Measurements from ENCODE around the gene SORCS2. TPM values are rescaled to one million over a fixed set of nuclear protein-coding genes. Genes with fewer than 3 reads are reported as not detected.

SORCS2 gene
- total RNA-seq, 2 experiments from 2014 or later = 0.03 TPM; not detected in 1

DNA sequence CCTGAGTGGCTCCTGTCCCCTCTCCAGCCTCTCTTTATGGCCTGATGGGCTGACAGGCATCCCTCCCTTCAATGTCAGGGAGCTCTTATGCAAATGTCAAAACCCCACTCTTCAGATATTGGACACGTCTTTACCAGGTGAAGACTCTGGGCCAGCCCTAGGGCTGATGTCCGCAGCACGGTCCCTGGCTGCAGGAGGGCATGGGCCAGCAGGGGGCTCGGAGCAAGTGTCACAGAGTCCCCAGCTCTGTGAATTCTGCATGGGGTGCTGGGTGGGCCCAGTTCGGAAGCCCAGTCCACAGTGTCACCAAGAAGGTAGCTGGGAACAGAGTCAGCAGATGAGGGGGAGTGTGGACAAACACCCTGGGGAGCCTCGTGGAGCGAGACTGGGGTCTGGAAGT, 282.0 kb downstream of the SORCS2 start:
- Histone ChIP-seq H4K20me1 (ENCODE audit: insufficient read depth, low read length) (no peaks in the 10 kb centered on the region), H3K9me3 (ENCODE audit: low read length) (no peaks in the 10 kb centered on the region), H3K9me2 (ENCODE audit: insufficient read depth, low read length) (no peaks in the 10 kb centered on the region), H3K4me2 (ENCODE audit: low read length) (no peak overlapping the region), H3K4me3 (ENCODE audit: low read depth, low read length, poor library complexity, severe bottlenecking) (no peak overlapping the region), H3K27ac (ENCODE audit: low read depth, low read length, poor library complexity, severe bottlenecking) (no peak overlapping the region), H3K36me3 (ENCODE audit: insufficient read depth, low read length) (no peaks in the 10 kb centered on the region), H2AFZ (ENCODE audit: low read length) (no peak overlapping the region), H3K4me1 (ENCODE audit: insufficient read depth, low read length, poor library complexity, severe bottlenecking) (no peaks in the 10 kb centered on the region), H3K79me2 (ENCODE audit: insufficient read depth, low read depth, low read length) (no peaks in the 10 kb centered on the region)
- DNase-seq (ENCODE audit: low spot score) = no peak
- CTCF ChIA-PET (ENCODE audit: unreplicated experiment) = no interaction called here
- TF ChIP-seq, protein P1, sequence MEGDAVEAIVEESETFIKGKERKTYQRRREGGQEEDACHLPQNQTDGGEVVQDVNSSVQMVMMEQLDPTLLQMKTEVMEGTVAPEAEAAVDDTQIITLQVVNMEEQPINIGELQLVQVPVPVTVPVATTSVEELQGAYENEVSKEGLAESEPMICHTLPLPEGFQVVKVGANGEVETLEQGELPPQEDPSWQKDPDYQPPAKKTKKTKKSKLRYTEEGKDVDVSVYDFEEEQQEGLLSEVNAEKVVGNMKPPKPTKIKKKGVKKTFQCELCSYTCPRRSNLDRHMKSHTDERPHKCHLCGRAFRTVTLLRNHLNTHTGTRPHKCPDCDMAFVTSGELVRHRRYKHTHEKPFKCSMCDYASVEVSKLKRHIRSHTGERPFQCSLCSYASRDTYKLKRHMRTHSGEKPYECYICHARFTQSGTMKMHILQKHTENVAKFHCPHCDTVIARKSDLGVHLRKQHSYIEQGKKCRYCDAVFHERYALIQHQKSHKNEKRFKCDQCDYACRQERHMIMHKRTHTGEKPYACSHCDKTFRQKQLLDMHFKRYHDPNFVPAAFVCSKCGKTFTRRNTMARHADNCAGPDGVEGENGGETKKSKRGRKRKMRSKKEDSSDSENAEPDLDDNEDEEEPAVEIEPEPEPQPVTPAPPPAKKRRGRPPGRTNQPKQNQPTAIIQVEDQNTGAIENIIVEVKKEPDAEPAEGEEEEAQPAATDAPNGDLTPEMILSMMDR (conservative IDR thresholded peaks at IDR 0.05; ENCODE audit: low read length) = no peak
- no peak for TF ChIP-seq EZH2phosphoT487 (IDR thresholded peaks at IDR 0.05; ENCODE audit: borderline replicate concordance, low read depth, low read length)
- POLR2A ChIA-PET = no interaction called here
- no TSS peak for BruUV-seq (replicated peaks)
- intact Hi-C loops (cut with micrococcal nuclease; ENCODE audit: unreplicated experiment) = no loop called here

DNA sequence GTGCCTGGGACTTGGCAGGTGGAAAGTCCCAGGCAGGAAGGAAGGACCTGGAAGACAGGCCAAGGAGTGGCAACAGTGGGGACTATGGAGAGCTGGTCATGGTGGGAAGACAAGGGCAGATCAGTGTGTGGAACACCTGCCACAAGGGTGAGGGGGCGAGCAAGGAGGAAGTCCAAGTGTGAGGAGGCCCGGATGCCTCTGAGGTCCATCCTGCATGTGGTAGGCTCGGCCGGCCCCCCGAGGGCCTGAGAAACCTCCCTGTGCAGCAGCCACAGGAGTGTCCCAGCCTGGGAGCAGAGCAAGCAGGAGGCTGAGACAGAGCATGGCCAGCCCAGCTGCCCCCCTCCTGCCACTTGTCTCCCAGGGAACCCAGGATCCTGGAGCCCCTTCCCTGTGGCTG, 282.9 kb downstream of the SORCS2 start:
- Histone ChIP-seq H3K36me3 (ENCODE audit: insufficient read depth, low read length) (no peaks in the 10 kb centered on the region), H3K4me1 (ENCODE audit: insufficient read depth, low read length, poor library complexity, severe bottlenecking) (no peaks in the 10 kb centered on the region), H2AFZ (ENCODE audit: low read length) (no peak overlapping the region), H3K4me3 (ENCODE audit: low read depth, low read length, poor library complexity, severe bottlenecking) (no peak overlapping the region), H3K27ac (ENCODE audit: low read depth, low read length, poor library complexity, severe bottlenecking) (no peak overlapping the region), H4K20me1 (ENCODE audit: insufficient read depth, low read length) (no peaks in the 10 kb centered on the region), H3K9me2 (ENCODE audit: insufficient read depth, low read length) (no peaks in the 10 kb centered on the region), H3K79me2 (ENCODE audit: insufficient read depth, low read depth, low read length) (no peaks in the 10 kb centered on the region), H3K4me2 (ENCODE audit: low read length) (no peak overlapping the region), H3K9me3 (ENCODE audit: low read length) (no peaks in the 10 kb centered on the region)
- ChIA-PET CTCF (ENCODE audit: unreplicated experiment) (interaction anchor here (0.6 kb wide), 1 partner anchor 8 kb away, joined by 6 read pairs; no protein-coding TSS in a partner anchor), POLR2A (no interaction called here)
- no TSS peak for BruUV-seq (replicated peaks)
- no peak for DNase-seq (ENCODE audit: low spot score)
- intact Hi-C loops (cut with micrococcal nuclease; ENCODE audit: unreplicated experiment) = no loop called here
- no peak for TF ChIP-seq EZH2phosphoT487 (IDR thresholded peaks at IDR 0.05; ENCODE audit: borderline replicate concordance, low read depth, low read length)
- TF ChIP-seq, protein P1 (conservative IDR thresholded peaks at IDR 0.05; ENCODE audit: low read length) = no peak

DNA sequence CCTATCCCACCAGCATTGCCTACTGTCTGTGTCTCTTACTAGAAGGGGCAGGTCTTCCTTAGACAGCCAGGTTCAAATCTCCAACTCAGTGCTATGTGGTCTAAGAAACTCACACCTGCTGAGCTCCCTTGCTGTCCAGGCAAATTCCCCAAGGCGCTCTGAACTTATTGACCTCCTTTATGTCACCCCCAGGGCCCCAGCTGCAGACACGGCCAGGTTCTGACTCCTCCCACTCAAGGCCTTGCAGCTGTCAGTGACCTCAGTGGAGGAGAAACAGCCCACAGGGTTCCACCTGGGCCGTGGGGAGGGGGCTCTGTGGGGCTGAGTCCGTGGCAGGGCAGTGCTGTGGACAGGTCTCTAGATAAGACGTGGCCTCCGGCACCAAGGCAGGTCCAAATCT, 284.5 kb downstream of the SORCS2 start:
- intact Hi-C loops (cut with micrococcal nuclease; ENCODE audit: unreplicated experiment) = no loop called here
- Histone ChIP-seq H3K79me2 (ENCODE audit: insufficient read depth, low read depth, low read length) (no peaks in the 10 kb centered on the region), H3K36me3 (ENCODE audit: insufficient read depth, low read length) (no peaks in the 10 kb centered on the region), H3K4me1 (ENCODE audit: insufficient read depth, low read length, poor library complexity, severe bottlenecking) (no peaks in the 10 kb centered on the region), H3K4me2 (ENCODE audit: low read length) (no peak overlapping the region), H2AFZ (ENCODE audit: low read length) (no peak overlapping the region), H3K9me3 (ENCODE audit: low read length) (no peaks in the 10 kb centered on the region), H3K27ac (ENCODE audit: low read depth, low read length, poor library complexity, severe bottlenecking) (no peak overlapping the region), H3K4me3 (ENCODE audit: low read depth, low read length, poor library complexity, severe bottlenecking) (no peak overlapping the region), H4K20me1 (ENCODE audit: insufficient read depth, low read length) (no peaks in the 10 kb centered on the region), H3K9me2 (ENCODE audit: insufficient read depth, low read length) (no peaks in the 10 kb centered on the region)
- no TSS peak for BruUV-seq (replicated peaks)
- POLR2A ChIA-PET = no interaction called here
- CTCF ChIA-PET (ENCODE audit: unreplicated experiment) = no interaction called here
- no peak for DNase-seq (ENCODE audit: low spot score)
- TF ChIP-seq, protein P1 (conservative IDR thresholded peaks at IDR 0.05; ENCODE audit: low read length) = no peak
- no peak for TF ChIP-seq EZH2phosphoT487 (IDR thresholded peaks at IDR 0.05; ENCODE audit: borderline replicate concordance, low read depth, low read length)

Data from OCI-LY7 (cell line).